Mammary epithelial cell (primary cell): ENCODE results near the gene ZNFX1.

Experiments used
- CTCF ChIP-seq, 2 donors: IDR thresholded peaks in 1 of 2; conservative IDR thresholded peaks in 1 of 2; 2 replicates each; pipeline ENCODE4 v1.5.1; 2011 to 2012; ENCODE audit warnings: inconsistent platforms in 2 of 2, low read length in 2 of 2, mild to moderate bottlenecking in 2 of 2, control low read depth in 1 of 2, low read depth in 1 of 2; ENCODE audit not compliant: insufficient read depth in 1 of 2; ENCODE audit errors: extremely low read depth in 1 of 2
- EZH2 ChIP-seq: IDR thresholded peaks from 2 replicates; pipeline ENCODE4 v1.6.1; 2012; ENCODE audit warnings: low read length, inconsistent platforms, borderline replicate concordance

- no peak for TF ChIP-seq CTCF (conservative IDR thresholded peaks at IDR 0.05 in 1 of 2, IDR thresholded peaks at IDR 0.05 in 1 of 2; ENCODE audit: extremely low read depth in 1 of 2, insufficient read depth in 1 of 2, low read depth in 1 of 2, low read length in 2 of 2)
- no peak for TF ChIP-seq EZH2
Measured at GRCh38 chr20:49262444-49262843, 15.4 kb downstream of the ZNFX1 start.
